OCI-LY1 (cell line): ENCODE results near the gene NEUROD4.

Source experiments
- H2AFZ ChIP-seq: fragments of 200-600 bp; sonication (generic), shearing (Covaris generic); 2 replicates; pipeline ENCODE4 v1.6.0; 2014; ENCODE audit warnings: antibody characterized with exemption, mild to moderate bottlenecking, low read length
- H3F3A ChIP-seq: fragments of 200-600 bp; sonication (generic), shearing (Covaris generic); 2 replicates; pipeline ENCODE4 v1.6.0; 2014; ENCODE audit warnings: mild to moderate bottlenecking, antibody characterized with exemption, low read length, moderate library complexity; ENCODE audit not compliant: insufficient read depth
- H3K27ac ChIP-seq: fragments of 200-600 bp; sonication (generic); 2 replicates; pipeline ENCODE4 v1.5.1; 2014; ENCODE audit warnings: low read length, mixed run types, mild to moderate bottlenecking, low read depth; ENCODE audit not compliant: poor library complexity, severe bottlenecking
- H3K27me3 ChIP-seq: fragments of 200-600 bp; sonication (generic); 2 replicates; pipeline ENCODE4 v1.6.0; 2014; ENCODE audit warnings: antibody characterized with exemption, mild to moderate bottlenecking, low read length, moderate library complexity; ENCODE audit not compliant: insufficient read depth
- H3K36me3 ChIP-seq: fragments of 200-600 bp; sonication (generic); 2 replicates; pipeline ENCODE4 v1.6.1; 2014; ENCODE audit warnings: mild to moderate bottlenecking, antibody characterized with exemption, low read length, moderate library complexity, mixed read lengths; ENCODE audit not compliant: insufficient read depth
- H3K4me1 ChIP-seq: fragments of 200-600 bp; sonication (generic); 2 replicates; pipeline ENCODE4 v1.5.1; 2014; ENCODE audit warnings: mild to moderate bottlenecking, low read length, moderate library complexity; ENCODE audit not compliant: insufficient read depth, severe bottlenecking
- H3K4me2 ChIP-seq: fragments of 200-600 bp; sonication (generic), shearing (Covaris generic); 2 replicates; pipeline ENCODE4 v1.6.1; 2014; ENCODE audit warnings: low read length
- H3K4me3 ChIP-seq: fragments of 200-600 bp; sonication (generic); 2 replicates; pipeline ENCODE4 v1.5.1; 2014; ENCODE audit warnings: low read length, low read depth, mild to moderate bottlenecking, mixed read lengths; ENCODE audit not compliant: poor library complexity, severe bottlenecking
- H3K79me2 ChIP-seq: fragments of 200-600 bp; shearing (Covaris generic); 2 replicates; pipeline ENCODE4 v1.6.1; 2016; ENCODE audit warnings: mixed run types, low read length, mixed read lengths; ENCODE audit not compliant: insufficient read depth
- H3K9ac ChIP-seq: fragments of 200-600 bp; sonication (generic), shearing (Covaris generic); 2 replicates; pipeline ENCODE4 v1.6.1; 2014; ENCODE audit warnings: mild to moderate bottlenecking, low read length, mixed read lengths
- H3K9me2 ChIP-seq: fragments of 200-600 bp; sonication (generic), shearing (Covaris generic); 2 replicates; pipeline ENCODE4 v1.6.1; 2014; ENCODE audit warnings: low read depth, mild to moderate bottlenecking, low read length, mixed read lengths
- H3K9me3 ChIP-seq: fragments of 200-600 bp; shearing (Covaris generic); 2 replicates; pipeline ENCODE4 v1.6.1; 2014; ENCODE audit warnings: low read length, mixed read lengths
- H4K20me1 ChIP-seq: fragments of 200-600 bp; sonication (generic), shearing (Covaris generic); 2 replicates; pipeline ENCODE4 v1.6.0; 2016; ENCODE audit warnings: mild to moderate bottlenecking, low read length; ENCODE audit not compliant: insufficient read depth
- CTCF ChIP-seq: fragments of 200-600 bp; sonication (generic), shearing (Covaris generic); IDR thresholded peaks from 2 replicates; pipeline ENCODE4 v1.5.1; 2017; ENCODE audit warnings: mild to moderate bottlenecking, antibody characterized with exemption, low read length, moderate library complexity, mixed read lengths
- EZH2 ChIP-seq: fragments of 200-600 bp; sonication (generic), shearing (Covaris generic); IDR thresholded peaks from 2 replicates; pipeline ENCODE4 v1.8.0; 2017; ENCODE audit warnings: borderline replicate concordance, mixed run types, mild to moderate bottlenecking, antibody characterized with exemption, low read length, moderate library complexity, mixed read lengths

The NEUROD4 gene

GRCh38 chr12:55065535-55065934 lies 45.8 kb downstream of the NEUROD4 start:
- TF ChIP-seq EZH2 = no peak
- TF ChIP-seq CTCF = no peak
- H3F3A ChIP-seq = no peaks in the 10 kb centered on the region
- H4K20me1 ChIP-seq = no peaks in the 10 kb centered on the region
- no peaks in the 10 kb centered on the region for H3K4me1 ChIP-seq
- no peak overlapping the region for H2AFZ ChIP-seq
- H3K27me3 ChIP-seq = no peaks in the 10 kb centered on the region
- H3K9ac ChIP-seq = no peak overlapping the region
- H3K4me2 ChIP-seq = no peak overlapping the region
- no peaks in the 10 kb centered on the region for H3K9me3 ChIP-seq
- H3K36me3 ChIP-seq = no peaks in the 10 kb centered on the region
- H3K4me3 ChIP-seq = no peak overlapping the region
- H3K9me2 ChIP-seq = no peaks in the 10 kb centered on the region
- no peaks in the 10 kb centered on the region for H3K79me2 ChIP-seq
- H3K27ac ChIP-seq = no peak overlapping the region

- Histone ChIP-seq H3K79me2 (no peaks in the 10 kb centered on the region), H3K27ac (no peak overlapping the region), H3K9ac (no peak overlapping the region), H3K4me2 (no peak overlapping the region), H4K20me1 (no peaks in the 10 kb centered on the region), H3K4me3 (no peak overlapping the region), H3F3A (no peaks in the 10 kb centered on the region), H3K36me3 (no peaks in the 10 kb centered on the region), H3K9me3 (no peaks in the 10 kb centered on the region), H3K9me2 (no peaks in the 10 kb centered on the region), H3K4me1 (no peaks in the 10 kb centered on the region), H2AFZ (no peak overlapping the region), H3K27me3 (no peaks in the 10 kb centered on the region)
- no peak for TF ChIP-seq CTCF
- TF ChIP-seq EZH2 = no peak
Observed at GRCh38 chr12:55067701-55068100, 47.9 kb downstream of the NEUROD4 start.

- Histone ChIP-seq H3K4me2 (no peak overlapping the region), H2AFZ (no peak overlapping the region), H3K9ac (no peak overlapping the region)
Observed at GRCh38 chr12:55068416-55069010, 48.7 kb downstream of the NEUROD4 start.

More at GRCh38 chr12:55068416-55069010, 48.7 kb downstream of the NEUROD4 start:
- no peaks in the 10 kb centered on the region for H3K79me2 ChIP-seq
- H3K4me1 ChIP-seq = no peaks in the 10 kb centered on the region
- H3F3A ChIP-seq = no peaks in the 10 kb centered on the region
- no peak overlapping the region for H3K27ac ChIP-seq
- no peaks in the 10 kb centered on the region for H4K20me1 ChIP-seq
- no peaks in the 10 kb centered on the region for H3K27me3 ChIP-seq
- no peak overlapping the region for H3K4me3 ChIP-seq
- no peaks in the 10 kb centered on the region for H3K9me2 ChIP-seq
- TF ChIP-seq EZH2 (no peak), CTCF (peak; percentile 67)
- H3K36me3 ChIP-seq = no peaks in the 10 kb centered on the region
- no peaks in the 10 kb centered on the region for H3K9me3 ChIP-seq
